HPDE6-E6E7 (cell line): ENCODE data around the gene AXIN1.

Experiments
- DNase-seq: peaks from one replicate; pipeline ENCODE4 v3.0.0; 2011; ENCODE audit warnings: missing footprints; ENCODE audit errors: extremely low spot score

AXIN1 gene

DNA sequence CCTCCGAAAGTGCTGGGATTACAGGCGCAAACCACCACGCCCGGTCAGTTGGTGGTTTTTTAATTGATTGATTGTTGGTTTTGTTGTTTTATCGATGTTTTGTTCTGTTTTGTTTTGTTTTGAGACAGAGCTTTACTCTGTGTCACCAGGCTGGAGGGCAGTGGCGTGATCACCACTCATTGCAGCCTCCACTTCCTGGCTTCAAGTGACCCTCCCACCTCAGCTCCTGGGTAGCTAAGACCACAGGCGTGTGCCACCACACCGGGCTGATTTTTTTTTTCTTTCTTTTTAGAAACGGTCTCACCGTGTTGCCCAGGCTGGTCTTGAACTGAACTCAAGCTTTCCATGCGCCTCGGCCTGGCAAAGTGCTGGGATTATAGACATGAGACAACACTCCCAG is 105.5 kb downstream of the AXIN1 start:
- DNase-seq = no peak

GRCh38 chr16:245105-245504 is 107.4 kb downstream of the AXIN1 start:
- DNase-seq = no peak

DNA sequence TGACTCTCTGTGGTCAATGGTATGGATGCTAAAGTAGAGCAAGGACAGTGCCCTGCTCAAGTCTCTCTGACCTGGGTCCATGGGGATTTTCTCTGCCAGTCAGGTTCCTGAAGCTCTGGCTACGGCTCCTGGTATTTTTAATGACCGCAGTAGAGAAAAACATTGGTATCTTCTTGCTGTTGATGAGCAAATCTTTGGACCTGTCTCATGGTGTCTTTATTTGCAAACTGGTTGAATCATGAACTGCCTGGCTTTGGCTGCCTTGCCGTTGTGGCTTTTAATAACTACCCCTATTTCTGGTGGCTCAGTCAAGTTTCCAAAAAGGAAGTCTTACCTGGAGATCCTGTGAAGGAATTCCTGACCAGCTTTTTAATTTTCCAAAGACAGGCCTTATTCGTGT is 109.2 kb downstream of the AXIN1 start:
- DNase-seq = no peak

GRCh38 chr16:242281-242680 is 110.2 kb downstream of the AXIN1 start:
- DNase-seq = no peak

- DNase-seq = no peak
Observed at GRCh38 chr16:240559-240958, 112.0 kb downstream of the AXIN1 start.

DNA sequence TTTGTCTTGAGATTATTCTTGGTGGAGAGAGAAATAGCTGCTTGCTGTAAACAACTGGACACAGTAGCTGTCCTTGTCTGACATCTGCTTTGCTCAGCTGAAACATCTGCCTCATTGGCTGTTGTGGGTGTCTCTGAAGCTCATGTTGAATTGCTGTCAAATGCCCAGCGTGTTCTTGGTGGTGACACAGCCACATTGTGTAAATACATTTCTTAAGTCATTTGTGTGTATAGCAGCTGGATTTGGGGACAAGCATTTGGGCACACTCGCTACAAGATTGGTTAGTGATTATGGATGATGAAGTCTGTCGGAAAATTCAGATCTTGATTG is 112.6 kb downstream of the AXIN1 start:
- DNase-seq = no peak
